ENCODE measurements around the gene HASPIN. TPM values are rescaled to one million over a fixed set of nuclear protein-coding genes. Genes with fewer than 3 reads are reported as not detected.

HASPIN gene
- total RNA-seq, 1 experiment from 2014 or later: 26.8 TPM

DNA sequence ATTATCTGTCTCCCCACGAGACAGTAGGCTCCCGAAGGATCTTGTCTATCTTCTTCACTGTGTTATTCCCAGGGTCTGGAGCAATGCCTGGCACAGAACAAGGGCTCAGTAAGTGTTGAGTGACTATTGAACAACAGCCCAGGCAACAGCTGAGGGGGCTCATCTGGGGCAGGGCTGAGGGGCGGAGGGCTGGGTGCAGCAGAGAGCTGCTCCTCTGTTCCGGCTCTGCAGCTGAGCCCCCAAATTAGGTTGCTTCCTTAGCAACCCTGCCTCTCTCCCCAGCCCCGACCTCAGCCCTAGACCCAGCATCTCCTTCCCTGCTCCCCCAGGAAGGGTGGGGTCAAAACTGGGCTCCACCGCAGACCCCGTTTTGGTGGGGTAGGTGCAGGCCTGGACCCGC lies 45.1 kb downstream of the HASPIN start:
- H3K4me3 ChIP-seq: no peak overlapping the region
- H3K79me2 ChIP-seq (ENCODE audit: low read depth): no peaks in the 10 kb centered on the region
- no peaks in the 10 kb centered on the region for H3K9me3 ChIP-seq (ENCODE audit: insufficient read depth, low read depth)
- ChIA-PET CTCF (no interaction called here), POLR2A (ENCODE audit: unreplicated experiment) (no interaction called here)
- H3K36me3 ChIP-seq (ENCODE audit: low read depth): no peaks in the 10 kb centered on the region
- BruUV-seq (replicated peaks): no TSS peak
- H4K20me1 ChIP-seq (ENCODE audit: insufficient read depth): no peaks in the 10 kb centered on the region
- H3K27me3 ChIP-seq (ENCODE audit: insufficient read depth, low read depth): no peaks in the 10 kb centered on the region
- H3K27ac ChIP-seq: no peak overlapping the region
- 0 out of 2 replicates have a peak, but pooled peaks cover 6% of the 10 kb centered on the region for H3K4me1 ChIP-seq (replicated peaks; ENCODE audit: insufficient read depth)
- H2AFZ ChIP-seq: no peak overlapping the region
- TF ChIP-seq CTCF (conservative IDR thresholded peaks at IDR 0.05) (no peak), EZH2 (IDR thresholded peaks at IDR 0.05; ENCODE audit: low read depth) (no peak)
- H3K4me2 ChIP-seq: no peak overlapping the region
- H3F3A ChIP-seq (ENCODE audit: insufficient read depth, low read depth): no peaks in the 10 kb centered on the region
- intact Hi-C loops (cut with micrococcal nuclease; ENCODE audit: unreplicated experiment): no loop called here
- H3K9me2 ChIP-seq (ENCODE audit: insufficient read depth): no peaks in the 10 kb centered on the region
- DNase-seq: no peak

DNA sequence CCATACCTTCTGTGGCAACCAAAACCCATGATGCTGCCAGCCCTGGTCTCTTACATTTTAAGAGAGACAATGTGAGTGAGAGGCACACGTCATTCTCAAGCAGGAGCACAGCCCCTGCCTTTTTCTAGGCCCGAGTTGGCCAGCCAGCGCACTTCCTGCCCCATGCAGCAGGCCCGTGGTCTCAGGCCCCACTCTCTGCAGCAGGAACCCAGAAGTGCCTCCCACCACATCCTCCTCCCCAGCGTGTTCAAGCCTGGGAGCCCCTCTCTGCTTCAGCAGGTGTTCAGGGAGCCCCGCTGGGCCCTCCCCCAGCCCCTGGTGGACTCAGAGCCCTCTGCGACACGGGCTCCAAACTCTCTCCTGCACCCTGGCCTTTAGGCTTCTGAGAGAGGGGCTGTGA lies 46.8 kb downstream of the HASPIN start:
- CTCF ChIA-PET: no interaction called here
- TF ChIP-seq EZH2 (IDR thresholded peaks at IDR 0.05; ENCODE audit: low read depth): no peak
- TF ChIP-seq CTCF (conservative IDR thresholded peaks at IDR 0.05): no peak
- BruUV-seq (replicated peaks): no TSS peak

GRCh38 chr17:3771140-3771539 lies 47.4 kb downstream of the HASPIN start:
- no peaks in the 10 kb centered on the region for H3F3A ChIP-seq (ENCODE audit: insufficient read depth, low read depth)
- intact Hi-C loops (cut with micrococcal nuclease; ENCODE audit: unreplicated experiment): no loop called here

More for the DNA sequence above, 46.8 kb downstream of the HASPIN start:
- POLR2A ChIA-PET (ENCODE audit: unreplicated experiment): no interaction called here
- no peak overlapping the region for H2AFZ ChIP-seq
- H3K27me3 ChIP-seq (ENCODE audit: insufficient read depth, low read depth): no peaks in the 10 kb centered on the region
- DNase-seq: no peak
- intact Hi-C loops (cut with micrococcal nuclease; ENCODE audit: unreplicated experiment): no loop called here
- no peak overlapping the region for H3K27ac ChIP-seq
- no peaks in the 10 kb centered on the region for H3K36me3 ChIP-seq (ENCODE audit: low read depth)
- no peaks in the 10 kb centered on the region for H3F3A ChIP-seq (ENCODE audit: insufficient read depth, low read depth)
- H3K9me2 ChIP-seq (ENCODE audit: insufficient read depth): no peaks in the 10 kb centered on the region
- H3K4me1 ChIP-seq (replicated peaks; ENCODE audit: insufficient read depth): 0 out of 2 replicates have a peak, but pooled peaks cover 8% of the 10 kb centered on the region
- H4K20me1 ChIP-seq (ENCODE audit: insufficient read depth): no peaks in the 10 kb centered on the region
- no peak overlapping the region for H3K4me3 ChIP-seq
- H3K79me2 ChIP-seq (ENCODE audit: low read depth): no peaks in the 10 kb centered on the region
- no peaks in the 10 kb centered on the region for H3K9me3 ChIP-seq (ENCODE audit: insufficient read depth, low read depth)
- no peak overlapping the region for H3K4me2 ChIP-seq

More at GRCh38 chr17:3771140-3771539, 47.4 kb downstream of the HASPIN start:
- H3K4me3 ChIP-seq: no peak overlapping the region
- H3K9me3 ChIP-seq (ENCODE audit: insufficient read depth, low read depth): no peaks in the 10 kb centered on the region
- H4K20me1 ChIP-seq (ENCODE audit: insufficient read depth): no peaks in the 10 kb centered on the region
- 0 out of 2 replicates have a peak, but pooled peaks cover 8% of the 10 kb centered on the region for H3K4me1 ChIP-seq (replicated peaks; ENCODE audit: insufficient read depth)
- H3K36me3 ChIP-seq (ENCODE audit: low read depth): no peaks in the 10 kb centered on the region
- BruUV-seq (replicated peaks): no TSS peak
- no peak for DNase-seq
- H2AFZ ChIP-seq: no peak overlapping the region
- CTCF ChIA-PET: no interaction called here
- H3K27me3 ChIP-seq (ENCODE audit: insufficient read depth, low read depth): no peaks in the 10 kb centered on the region
- POLR2A ChIA-PET (ENCODE audit: unreplicated experiment): no interaction called here
- no peaks in the 10 kb centered on the region for H3K79me2 ChIP-seq (ENCODE audit: low read depth)
- H3K27ac ChIP-seq: no peak overlapping the region
- H3K4me2 ChIP-seq: no peak overlapping the region
- no peaks in the 10 kb centered on the region for H3K9me2 ChIP-seq (ENCODE audit: insufficient read depth)
- TF ChIP-seq EZH2 (IDR thresholded peaks at IDR 0.05; ENCODE audit: low read depth) (no peak), CTCF (conservative IDR thresholded peaks at IDR 0.05) (no peak)

Measured in PC-9 (cell line).